ENCODE results near the gene ATP1A1.

The ATP1A1 gene

GRCh38 chr1:116376729-116377086 lies 3.7 kb downstream of the ATP1A1 start:
- TF ChIP-seq MYC (IDR thresholded peaks at IDR 0.05; ENCODE audit: low read depth, low read length) (no peak), MAX (IDR thresholded peaks at IDR 0.05; ENCODE audit: low read depth, low read length) (no peak), CTCF (IDR thresholded peaks at IDR 0.05; ENCODE audit: low read depth, low read length) (no peak), POLR2A (IDR thresholded peaks at IDR 0.05; ENCODE audit: extremely low read depth, insufficient read length) (no peak)
- H3K4me3 ChIP-seq (ENCODE audit: low read depth, low read length), result peak overlapping the region; percentile 21
- DNase-seq (ENCODE audit: low read depth), result no peak

GRCh38 chr1:116377541-116378529 lies 4.8 kb downstream of the ATP1A1 start:
- TF ChIP-seq MAX (IDR thresholded peaks at IDR 0.05; ENCODE audit: low read depth, low read length) (no peak), POLR2A (IDR thresholded peaks at IDR 0.05; ENCODE audit: extremely low read depth, insufficient read length) (no peak), CTCF (IDR thresholded peaks at IDR 0.05; ENCODE audit: low read depth, low read length) (no peak), MYC (IDR thresholded peaks at IDR 0.05; ENCODE audit: low read depth, low read length) (no peak)
- peak overlapping the region; percentile 35 for H3K4me3 ChIP-seq (ENCODE audit: low read depth, low read length)
- peak; percentile 81 for DNase-seq (ENCODE audit: low read depth)

GRCh38 chr1:116379057-116379630 lies 6.1 kb downstream of the ATP1A1 start:
- DNase-seq (ENCODE audit: low read depth), result no peak
- H3K4me3 ChIP-seq (ENCODE audit: low read depth, low read length), result no peak overlapping the region
- TF ChIP-seq CTCF (IDR thresholded peaks at IDR 0.05; ENCODE audit: low read depth, low read length) (no peak), MAX (IDR thresholded peaks at IDR 0.05; ENCODE audit: low read depth, low read length) (no peak), MYC (IDR thresholded peaks at IDR 0.05; ENCODE audit: low read depth, low read length) (no peak), POLR2A (IDR thresholded peaks at IDR 0.05; ENCODE audit: extremely low read depth, insufficient read length) (no peak)

- no peak overlapping the region for H3K4me3 ChIP-seq (ENCODE audit: low read depth, low read length)
- TF ChIP-seq MYC (IDR thresholded peaks at IDR 0.05; ENCODE audit: low read depth, low read length) (no peak), CTCF (IDR thresholded peaks at IDR 0.05; ENCODE audit: low read depth, low read length) (no peak), MAX (IDR thresholded peaks at IDR 0.05; ENCODE audit: low read depth, low read length) (no peak), POLR2A (IDR thresholded peaks at IDR 0.05; ENCODE audit: extremely low read depth, insufficient read length) (no peak)
Measured at GRCh38 chr1:116379674-116380498, 6.8 kb downstream of the ATP1A1 start.

GRCh38 chr1:116380499-116381242 lies 7.6 kb downstream of the ATP1A1 start:
- peak; percentile 45 for DNase-seq (ENCODE audit: low read depth)
- no peak for TF ChIP-seq POLR2A (IDR thresholded peaks at IDR 0.05; ENCODE audit: extremely low read depth, insufficient read length)
- TF ChIP-seq CTCF (IDR thresholded peaks at IDR 0.05; ENCODE audit: low read depth, low read length), result no peak
- TF ChIP-seq MAX (IDR thresholded peaks at IDR 0.05; ENCODE audit: low read depth, low read length), result no peak
- TF ChIP-seq MYC (IDR thresholded peaks at IDR 0.05; ENCODE audit: low read depth, low read length), result no peak
- H3K4me3 ChIP-seq (ENCODE audit: low read depth, low read length), result no peak overlapping the region

More at GRCh38 chr1:116379674-116380498, 6.8 kb downstream of the ATP1A1 start:
- no peak for DNase-seq (ENCODE audit: low read depth)
